ENCODE results near the gene TMTC1. TPM values are rescaled to one million over a fixed set of nuclear protein-coding genes. Genes with fewer than 3 reads are reported as not detected.
A peak's percentile ranks its signal among the peaks of the same experiment; 100 is the strongest.

The TMTC1 gene
- total and polyA plus RNA-seq, 4 experiments from 2014 or later: not detected

- no peak for DNase-seq
- Mint-ChIP-seq H3K4me1 (no peaks in the 10 kb centered on the region), H3K27me3 (peaks cover 4 to 10% of the 10 kb centered on the region in 2 donors), H3K9me3 (no peaks in the 10 kb centered on the region), H3K36me3 (no peaks in the 10 kb centered on the region), H3K4me3 (no peak overlapping the region), H3K27ac (no peak overlapping the region)
- Histone ChIP-seq H3K27me3 (ENCODE audit: insufficient read depth, low read length) (no peaks in the 10 kb centered on the region), H3K4me3 (ENCODE audit: low read length in 2 of 2) (no peak overlapping the region), H3K4me1 (ENCODE audit: insufficient read depth, low read length) (no peaks in the 10 kb centered on the region), H3K27ac (ENCODE audit: low read depth, low read length) (no peak overlapping the region), H3K9me3 (ENCODE audit: control insufficient read depth in 1 of 2, low read length in 2 of 2) (no peaks in the 10 kb centered on the region), H3K36me3 (ENCODE audit: insufficient read depth, low read length) (no peaks in the 10 kb centered on the region)
- intact Hi-C loops (cut with micrococcal nuclease): loop anchor here (1.0 to 2.0 kb wide), 2 partner anchors 208 to 444 kb away; no protein-coding TSS in a partner anchor
- ChIA-PET CTCF (ENCODE audit: partially characterized antibody) (interaction anchor here (0.7 to 1.1 kb wide), 4 partner anchors 9 to 1335 kb away, joined by 3 to 4 read pairs (median 3); no protein-coding TSS in a partner anchor), POLR2A (ENCODE audit: partially characterized antibody) (no interaction called here)
Measured at GRCh38 chr12:29517264-29517663, 266.5 kb downstream of the TMTC1 start.

GRCh38 chr12:29516431-29516875, 267.3 kb downstream of the TMTC1 start:
- CTCF ChIA-PET (ENCODE audit: partially characterized antibody): interaction anchor here (0.6 to 1.1 kb wide), 4 partner anchors 8 to 22 kb away, joined by 3 to 4 read pairs (median 3); no protein-coding TSS in a partner anchor
- intact Hi-C loops (cut with micrococcal nuclease): loop anchor here (2.0 kb wide), 1 partner anchor 208 kb away; no protein-coding TSS in a partner anchor
- no peak for DNase-seq
- H3K4me1 Mint-ChIP-seq: no peaks in the 10 kb centered on the region
- Histone ChIP-seq H3K36me3 (ENCODE audit: insufficient read depth, low read length) (no peaks in the 10 kb centered on the region), H3K9me3 (ENCODE audit: control insufficient read depth in 1 of 2, low read length in 2 of 2) (no peaks in the 10 kb centered on the region), H3K4me1 (ENCODE audit: insufficient read depth, low read length) (no peaks in the 10 kb centered on the region), H3K27ac (ENCODE audit: low read depth, low read length) (no peak overlapping the region), H3K27me3 (ENCODE audit: insufficient read depth, low read length) (no peaks in the 10 kb centered on the region), H3K4me3 (ENCODE audit: low read length in 2 of 2) (no peak overlapping the region)
- no peak overlapping the region for H3K27ac Mint-ChIP-seq
- no peaks in the 10 kb centered on the region for H3K36me3 Mint-ChIP-seq
- H3K4me3 Mint-ChIP-seq: no peak overlapping the region
- peaks cover 4 to 10% of the 10 kb centered on the region in 2 donors for H3K27me3 Mint-ChIP-seq
- H3K9me3 Mint-ChIP-seq: no peaks in the 10 kb centered on the region
- POLR2A ChIA-PET (ENCODE audit: partially characterized antibody): no interaction called here

- CTCF ChIA-PET (ENCODE audit: partially characterized antibody): interaction anchor here (0.7 to 2.1 kb wide), 2 partner anchors 10 to 20 kb away, joined by 3 to 9 read pairs; no protein-coding TSS in a partner anchor
- Mint-ChIP-seq H3K27ac (peak overlapping the region in 2 of 7 donors; percentile 5 to 86), H3K36me3 (no peaks in the 10 kb centered on the region), H3K4me1 (no peaks in the 10 kb centered on the region), H3K4me3 (no peak overlapping the region), H3K9me3 (no peaks in the 10 kb centered on the region), H3K27me3 (peaks cover 13 to 20% of the 10 kb centered on the region in 2 donors)
- Histone ChIP-seq H3K4me3 (ENCODE audit: low read length in 2 of 2) (no peak overlapping the region), H3K27me3 (ENCODE audit: insufficient read depth, low read length) (no peaks in the 10 kb centered on the region), H3K4me1 (ENCODE audit: insufficient read depth, low read length) (no peaks in the 10 kb centered on the region), H3K36me3 (ENCODE audit: insufficient read depth, low read length) (no peaks in the 10 kb centered on the region), H3K9me3 (ENCODE audit: control insufficient read depth in 1 of 2, low read length in 2 of 2) (no peaks in the 10 kb centered on the region), H3K27ac (ENCODE audit: low read depth, low read length) (no peak overlapping the region)
- POLR2A ChIA-PET (ENCODE audit: partially characterized antibody): no interaction called here
- no peak for DNase-seq
- intact Hi-C loops (cut with micrococcal nuclease): no loop called here
Measured at GRCh38 chr12:29510591-29511185, 273.1 kb downstream of the TMTC1 start.

GRCh38 chr12:29509503-29509902, 274.2 kb downstream of the TMTC1 start:
- no peak overlapping the region for H3K4me3 Mint-ChIP-seq
- ChIA-PET POLR2A (ENCODE audit: partially characterized antibody) (no interaction called here), CTCF (ENCODE audit: partially characterized antibody) (no interaction called here)
- H3K36me3 ChIP-seq (ENCODE audit: insufficient read depth, low read length): no peaks in the 10 kb centered on the region
- no peak for DNase-seq
- H3K4me1 Mint-ChIP-seq: no peaks in the 10 kb centered on the region
- no peak overlapping the region for H3K4me3 ChIP-seq (ENCODE audit: low read length in 2 of 2)
- no peaks in the 10 kb centered on the region for H3K27me3 ChIP-seq (ENCODE audit: insufficient read depth, low read length)
- peaks cover 11 to 20% of the 10 kb centered on the region in 2 donors for H3K27me3 Mint-ChIP-seq
- intact Hi-C loops (cut with micrococcal nuclease): no loop called here
- no peaks in the 10 kb centered on the region for H3K36me3 Mint-ChIP-seq
- H3K4me1 ChIP-seq (ENCODE audit: insufficient read depth, low read length): no peaks in the 10 kb centered on the region
- no peak overlapping the region for H3K27ac Mint-ChIP-seq
- no peaks in the 10 kb centered on the region for H3K9me3 Mint-ChIP-seq
- H3K9me3 ChIP-seq (ENCODE audit: control insufficient read depth in 1 of 2, low read length in 2 of 2): no peaks in the 10 kb centered on the region
- no peak overlapping the region for H3K27ac ChIP-seq (ENCODE audit: low read depth, low read length)

GRCh38 chr12:29508949-29509348, 274.8 kb downstream of the TMTC1 start:
- no peaks in the 10 kb centered on the region for H3K27me3 ChIP-seq (ENCODE audit: insufficient read depth, low read length)
- H3K36me3 ChIP-seq (ENCODE audit: insufficient read depth, low read length): no peaks in the 10 kb centered on the region
- no peaks in the 10 kb centered on the region for H3K4me1 ChIP-seq (ENCODE audit: insufficient read depth, low read length)
- Mint-ChIP-seq H3K36me3 (no peaks in the 10 kb centered on the region), H3K4me3 (no peak overlapping the region), H3K9me3 (no peaks in the 10 kb centered on the region), H3K4me1 (no peaks in the 10 kb centered on the region), H3K27me3 (peaks cover 12 to 22% of the 10 kb centered on the region in 2 donors), H3K27ac (no peak overlapping the region)
- H3K27ac ChIP-seq (ENCODE audit: low read depth, low read length): no peak overlapping the region
- H3K4me3 ChIP-seq (ENCODE audit: low read length in 2 of 2): no peak overlapping the region
- intact Hi-C loops (cut with micrococcal nuclease): no loop called here
- ChIA-PET POLR2A (ENCODE audit: partially characterized antibody) (no interaction called here), CTCF (ENCODE audit: partially characterized antibody) (interaction anchor here (1.5 kb wide), 1 partner anchor 8 kb away, joined by 4 read pairs; no protein-coding TSS in a partner anchor)
- no peaks in the 10 kb centered on the region for H3K9me3 ChIP-seq (ENCODE audit: control insufficient read depth in 1 of 2, low read length in 2 of 2)
- no peak for DNase-seq

GRCh38 chr12:29505122-29505521, 278.6 kb downstream of the TMTC1 start:
- H3K27me3 Mint-ChIP-seq: peaks cover 11 to 22% of the 10 kb centered on the region in 2 donors
- no peaks in the 10 kb centered on the region for H3K36me3 Mint-ChIP-seq
- H3K36me3 ChIP-seq (ENCODE audit: insufficient read depth, low read length): no peaks in the 10 kb centered on the region
- H3K27ac Mint-ChIP-seq: no peak overlapping the region
- H3K4me1 ChIP-seq (ENCODE audit: insufficient read depth, low read length): no peaks in the 10 kb centered on the region
- intact Hi-C loops (cut with micrococcal nuclease): no loop called here
- no peak overlapping the region for H3K27ac ChIP-seq (ENCODE audit: low read depth, low read length)
- no peaks in the 10 kb centered on the region for H3K4me1 Mint-ChIP-seq
- DNase-seq: no peak
- no peaks in the 10 kb centered on the region for H3K9me3 Mint-ChIP-seq
- no peak overlapping the region for H3K4me3 Mint-ChIP-seq
- no peaks in the 10 kb centered on the region for H3K9me3 ChIP-seq (ENCODE audit: control insufficient read depth in 1 of 2, low read length in 2 of 2)
- H3K27me3 ChIP-seq (ENCODE audit: insufficient read depth, low read length): peaks cover 4% of the 10 kb centered on the region
- POLR2A ChIA-PET (ENCODE audit: partially characterized antibody): no interaction called here
- no peak overlapping the region for H3K4me3 ChIP-seq (ENCODE audit: low read length in 2 of 2)
- CTCF ChIA-PET (ENCODE audit: partially characterized antibody): interaction anchor here (1.5 kb wide), 1 partner anchor 15 kb away, joined by 4 read pairs; no protein-coding TSS in a partner anchor

- no peak overlapping the region for H3K4me3 Mint-ChIP-seq
- no peaks in the 10 kb centered on the region for H3K36me3 Mint-ChIP-seq
- peaks cover 11 to 22% of the 10 kb centered on the region in 2 donors for H3K27me3 Mint-ChIP-seq
- intact Hi-C loops (cut with micrococcal nuclease): no loop called here
- Histone ChIP-seq H3K27me3 (ENCODE audit: insufficient read depth, low read length) (peaks cover 4% of the 10 kb centered on the region), H3K27ac (ENCODE audit: low read depth, low read length) (no peak overlapping the region), H3K4me3 (ENCODE audit: low read length in 2 of 2) (no peak overlapping the region), H3K4me1 (ENCODE audit: insufficient read depth, low read length) (no peaks in the 10 kb centered on the region), H3K36me3 (ENCODE audit: insufficient read depth, low read length) (no peaks in the 10 kb centered on the region), H3K9me3 (ENCODE audit: control insufficient read depth in 1 of 2, low read length in 2 of 2) (no peaks in the 10 kb centered on the region)
- ChIA-PET CTCF (ENCODE audit: partially characterized antibody) (no interaction called here), POLR2A (ENCODE audit: partially characterized antibody) (no interaction called here)
- DNase-seq: no peak
- no peak overlapping the region for H3K27ac Mint-ChIP-seq
- H3K4me1 Mint-ChIP-seq: no peaks in the 10 kb centered on the region
- no peaks in the 10 kb centered on the region for H3K9me3 Mint-ChIP-seq
Measured at GRCh38 chr12:29503283-29503682, 280.5 kb downstream of the TMTC1 start.
